CD4-positive, alpha-beta T cell treated with Interleukin-17A for 4 hours (primary cell): ENCODE data around the gene PLA2G4B.

Experiments
- DNase-seq: peaks from one replicate; pipeline ENCODE4 v3.0.0-alpha.2; 2020; ENCODE audit warnings: mixed read lengths

The PLA2G4B gene

GRCh38 chr15:41827880-41828806, 10.5 kb upstream of the PLA2G4B start, which contains the start of gene JMJD7:
Gene JMJD7 (plus strand): TSS chr15:41828092. CDS start chr15:41828125, 33 bp downstream.
- peak; percentile 100 for DNase-seq

GRCh38 chr15:41828807-41829141, 9.9 kb upstream of the PLA2G4B start:
- no peak for DNase-seq

GRCh38 chr15:41829959-41830646, 8.5 kb upstream of the PLA2G4B start:
- no peak for DNase-seq

GRCh38 chr15:41831291-41831690, 7.4 kb upstream of the PLA2G4B start:
- DNase-seq, result peak; percentile 66

GRCh38 chr15:41832208-41832607, 6.4 kb upstream of the PLA2G4B start:
- DNase-seq, result no peak

- DNase-seq, result peak; percentile 43
Measured at GRCh38 chr15:41832875-41833274, 5.8 kb upstream of the PLA2G4B start.

- no peak for DNase-seq
Measured at GRCh38 chr15:41834096-41834495, 4.6 kb upstream of the PLA2G4B start.

- DNase-seq, result no peak
Measured at GRCh38 chr15:41836073-41836472, 2.6 kb upstream of the PLA2G4B start.

GRCh38 chr15:41836713-41837454, 1.8 kb upstream of the PLA2G4B start:
- DNase-seq, result no peak

GRCh38 chr15:41839781-41840491, 1.3 kb downstream of the PLA2G4B start:
- DNase-seq, result no peak

- no peak for DNase-seq
Measured at GRCh38 chr15:41840673-41841072, 2.0 kb downstream of the PLA2G4B start.

- no peak for DNase-seq
Measured at GRCh38 chr15:41841131-41841530, 2.5 kb downstream of the PLA2G4B start.

GRCh38 chr15:41842229-41842628, 3.6 kb downstream of the PLA2G4B start:
- DNase-seq, result no peak

GRCh38 chr15:41843571-41843970, 4.9 kb downstream of the PLA2G4B start:
- no peak for DNase-seq

GRCh38 chr15:41844814-41845213, 6.2 kb downstream of the PLA2G4B start:
- no peak for DNase-seq

- DNase-seq, result no peak
Measured at GRCh38 chr15:41847206-41847605, 8.6 kb downstream of the PLA2G4B start.

GRCh38 chr15:41847981-41848380, 9.3 kb downstream of the PLA2G4B start:
- no peak for DNase-seq

GRCh38 chr15:41848631-41849030, 10.0 kb downstream of the PLA2G4B start:
- no peak for DNase-seq

- DNase-seq, result no peak
Measured at GRCh38 chr15:41849204-41849603, 10.6 kb downstream of the PLA2G4B start.

- DNase-seq, result no peak
Measured at GRCh38 chr15:41849861-41850260, 11.2 kb downstream of the PLA2G4B start.

- DNase-seq, result no peak
Measured at GRCh38 chr15:41850482-41851166, 12.0 kb downstream of the PLA2G4B start.

GRCh38 chr15:41851167-41851523, 12.5 kb downstream of the PLA2G4B start:
- DNase-seq, result no peak
